ENCODE data around the gene ATP2A1. TPM values are rescaled to one million over a fixed set of nuclear protein-coding genes. Genes with fewer than 3 reads are reported as not detected.

The ATP2A1 gene
- total and polyA plus RNA-seq, 2 of the 13 experiments (the other 11 are each of a cell fraction or from before 2014, with no cell fraction given), result 3.2 to 12.5 TPM

- TF ChIP-seq ARNT2 (CRISPR knock-in tag; IDR thresholded peaks at IDR 0.05; ENCODE audit: low read depth) (0 out of 2 replicates have a peak, but pooled peaks have one; percentile 23), TRIM24 (CRISPR knock-in tag; IDR thresholded peaks at IDR 0.05) (no peak), RBM22 (optimal IDR thresholded peaks at IDR 0.05; ENCODE audit: low read length) (no peak), NCOA2 (CRISPR knock-in tag; IDR thresholded peaks at IDR 0.05) (no peak), POLR2A (IDR thresholded peaks at IDR 0.05; ENCODE audit: insufficient read depth in 1 of 2, low read depth in 2 of 2, low read length in 2 of 2) (peak in 1 of 2 experiments; percentile 33; a peak in 1 of 4 replicates)
Observed at GRCh38 chr16:28834873-28835863, 43.1 kb upstream of the ATP2A1 start (continued).

GRCh38 chr16:28835864-28836760, 42.2 kb upstream of the ATP2A1 start:
- ChIA-PET POLR2A (interaction anchor here (1.1 to 6.8 kb wide), 3 partner anchors 9 to 13 kb away, joined by 4 to 51 read pairs (median 17); partner anchors contain the start of genes ATXN2L and TUFM), CTCF (ENCODE audit: low intra/inter-chr PET ratio, low total read pairs) (no interaction called here)
- no peak overlapping the region for H3K4me2 ChIP-seq (ENCODE audit: low read depth, low read length)
- in situ Hi-C loops (cut with HindIII; ENCODE audit: extremely low pct_ligation_motif_present, low pct_unique_long_range_greater_than_20kb), result no loop called here
- H3K9ac ChIP-seq (ENCODE audit: insufficient read depth, low read depth, low read length), result no peak overlapping the region
- no peaks in the 10 kb centered on the region for H3K79me2 ChIP-seq (ENCODE audit: insufficient read depth, low read length)
- peaks cover 49 to 68% of the 10 kb centered on the region in 2 experiments for H3K36me3 ChIP-seq (replicated peaks in 1 of 2; ENCODE audit: control insufficient read depth in 1 of 2, insufficient read depth in 2 of 2, low read length in 2 of 2)
- no peak for TF ChIP-seq BORCS8-MEF2B (CRISPR knock-in tag; IDR thresholded peaks at IDR 0.05)
- peak; percentile 45; the same call in 1 of the 2 replicates for TF ChIP-seq POLR2AphosphoS2 (IDR thresholded peaks at IDR 0.05; ENCODE audit: low read depth, low read length)
- TF ChIP-seq HNRNPLL (IDR thresholded peaks at IDR 0.05; ENCODE audit: low read depth, low read length, poor library complexity, severe bottlenecking), result peak; percentile 24
- no peak for TF ChIP-seq TERF1 (CRISPR knock-in tag; IDR thresholded peaks at IDR 0.05)
- TF ChIP-seq FOXJ3 (CRISPR knock-in tag; IDR thresholded peaks at IDR 0.05; ENCODE audit: borderline replicate concordance), result no peak
- TF ChIP-seq ZNF441 (CRISPR knock-in tag; IDR thresholded peaks at IDR 0.05; ENCODE audit: borderline replicate concordance), result no peak
- 0 out of 2 replicates have a peak, but pooled peaks have one; percentile 4 for TF ChIP-seq ARNT2 (CRISPR knock-in tag; IDR thresholded peaks at IDR 0.05; ENCODE audit: low read depth)
- TF ChIP-seq AGO2 (optimal IDR thresholded peaks at IDR 0.05; ENCODE audit: low read depth, low read length), result peak; percentile 76
- no peak for TF ChIP-seq TCF7L2 (IDR thresholded peaks at IDR 0.05; ENCODE audit: low read depth, low read length)
- peak; percentile 9; the same call in 1 of the 2 replicates for TF ChIP-seq RBFOX2 (IDR thresholded peaks at IDR 0.05; ENCODE audit: low read depth, low read length)
- peak; percentile 83 for TF ChIP-seq RBM22 (optimal IDR thresholded peaks at IDR 0.05; ENCODE audit: low read length)
- peak; percentile 12 to 41; a peak in 2 of 4 replicates for TF ChIP-seq POLR2A (IDR thresholded peaks at IDR 0.05; ENCODE audit: insufficient read depth in 1 of 2, low read depth in 2 of 2, low read length in 2 of 2)
- H3K27me3 ChIP-seq (ENCODE audit: control insufficient read depth in 1 of 2, insufficient read depth in 2 of 2, low read length in 2 of 2), result no peaks in the 10 kb centered on the region
- H2AFZ ChIP-seq (ENCODE audit: low read length), result no peak overlapping the region
- H3K4me3 ChIP-seq (replicated peaks in 1 of 3; ENCODE audit: insufficient read depth in 1 of 3, low read depth in 2 of 3, low read length in 3 of 3), result no peak overlapping the region
- no peaks in the 10 kb centered on the region for H3K9me3 ChIP-seq (ENCODE audit: low read length)
- FAIRE-seq, result no peak
- H3K27ac ChIP-seq (ENCODE audit: extremely low read length, insufficient read depth, low read length), result no peak overlapping the region
- DNase-seq (ENCODE audit: low spot score), result no peak
- peak; percentile 2; the same call in 2 of the 3 replicates for ATAC-seq
- H4K20me1 ChIP-seq (ENCODE audit: insufficient read depth, low read length), result peaks cover 8% of the 10 kb centered on the region; the same call in 1 of the 2 replicates
- TSS peak; percentile 17 for BruUV-seq (replicated peaks)
- 97% methylated on average over 25 of the region's 25 CpGs for WGBS (ENCODE audit: low lambda C conversion rate)
- intact Hi-C loops (cut with micrococcal nuclease; ENCODE audit: unreplicated experiment), result no loop called here
- H3K4me1 ChIP-seq (ENCODE audit: insufficient read depth, low read length), result peaks cover 20% of the 10 kb centered on the region

Data from HepG2 (cell line).